Loucy (cell line): Measurements from ENCODE around the gene SPOCK3.

ENCODE experiments used
- H2AFZ ChIP-seq: fragments of 200-600 bp; sonication (generic); 2 replicates; pipeline ENCODE4 v1.6.0; 2016; ENCODE audit warnings: antibody characterized with exemption, mild to moderate bottlenecking, low read length, moderate library complexity
- H3F3A ChIP-seq: fragments of 200-600 bp; 2 replicates; pipeline ENCODE4 v1.6.0; 2016; ENCODE audit warnings: antibody characterized with exemption, low read depth, mild to moderate bottlenecking
- H3K27me3 ChIP-seq: fragments of 200-600 bp; sonication (generic); 2 replicates; pipeline ENCODE4 v1.6.1; 2014; ENCODE audit warnings: low read length, mild to moderate bottlenecking; ENCODE audit not compliant: insufficient read depth, poor library complexity, severe bottlenecking
- H3K36me3 ChIP-seq: fragments of 200-600 bp; sonication (generic); 2 replicates; pipeline ENCODE4 v1.6.1; 2016; ENCODE audit warnings: low read length; ENCODE audit not compliant: insufficient read depth
- H3K4me1 ChIP-seq: fragments of 200-600 bp; sonication (generic); 2 replicates; pipeline ENCODE4 v1.5.1; 2014; ENCODE audit warnings: low read length, mild to moderate bottlenecking; ENCODE audit not compliant: insufficient read depth, poor library complexity, severe bottlenecking
- H3K4me2 ChIP-seq: fragments of 200-600 bp; sonication (generic); 2 replicates; pipeline ENCODE4 v1.6.0; 2014; ENCODE audit warnings: antibody characterized with exemption, low read length, low read depth, mild to moderate bottlenecking; ENCODE audit not compliant: poor library complexity, severe bottlenecking
- H3K4me3 ChIP-seq: fragments of 200-600 bp; sonication (generic); 2 replicates; pipeline ENCODE4 v1.5.1; 2014; ENCODE audit warnings: low read length, mild to moderate bottlenecking, mixed read lengths; ENCODE audit not compliant: poor library complexity, severe bottlenecking
- H3K79me2 ChIP-seq: fragments of 200-600 bp; sonication (generic); 2 replicates; pipeline ENCODE4 v1.6.1; 2014; ENCODE audit warnings: low read length; ENCODE audit not compliant: insufficient read depth
- H3K9ac ChIP-seq: fragments of 200-600 bp; sonication (generic); 2 replicates; pipeline ENCODE4 v1.6.0; 2014; ENCODE audit warnings: mild to moderate bottlenecking, low read depth, low read length, moderate library complexity; ENCODE audit not compliant: poor library complexity, severe bottlenecking
- H3K9me2 ChIP-seq: fragments of 200-600 bp; sonication (generic); replicated peaks from 2 replicates; pipeline ENCODE4 v1.6.1; 2016; ENCODE audit warnings: low read depth, low read length, mixed read lengths
- H3K9me3 ChIP-seq: fragments of 200-600 bp; sonication (generic); 2 replicates; pipeline ENCODE4 v1.6.1; 2014; ENCODE audit warnings: mild to moderate bottlenecking, antibody characterized with exemption, low read length, low read depth; ENCODE audit not compliant: insufficient read depth
- H4K20me1 ChIP-seq: fragments of 200-600 bp; sonication (generic); 2 replicates; pipeline ENCODE4 v1.6.0; 2014; ENCODE audit warnings: antibody characterized with exemption, low read length, mild to moderate bottlenecking; ENCODE audit not compliant: insufficient read depth, poor library complexity, severe bottlenecking
- CTCF ChIP-seq: fragments of 200-600 bp; sonication (generic); conservative IDR thresholded peaks from 2 replicates; pipeline ENCODE4 v1.5.1; 2014; ENCODE audit warnings: mild to moderate bottlenecking, antibody characterized with exemption, low read length
- EZH2phosphoT487 ChIP-seq: fragments of 200-600 bp; IDR thresholded peaks from 2 replicates; pipeline ENCODE4 v1.6.1; 2018; ENCODE audit warnings: antibody characterized with exemption, mild to moderate bottlenecking, moderate library complexity, borderline replicate concordance

The SPOCK3 gene

GRCh38 chr4:167233685-167234315 is 494 bp downstream of the SPOCK3 start:
- TF ChIP-seq EZH2phosphoT487 (no peak), CTCF (no peak)
- Histone ChIP-seq H3K4me3 (no peak overlapping the region), H3K27me3 (no peaks in the 10 kb centered on the region), H3K36me3 (no peaks in the 10 kb centered on the region), H3F3A (no peaks in the 10 kb centered on the region), H2AFZ (no peak overlapping the region), H3K4me1 (no peaks in the 10 kb centered on the region), H3K9ac (no peak overlapping the region), H3K79me2 (no peaks in the 10 kb centered on the region), H3K9me2 (no peaks in the 10 kb centered on the region), H4K20me1 (no peaks in the 10 kb centered on the region), H3K4me2 (no peak overlapping the region), H3K9me3 (no peaks in the 10 kb centered on the region)

- no peaks in the 10 kb centered on the region for H3K9me2 ChIP-seq
- no peaks in the 10 kb centered on the region for H3K79me2 ChIP-seq
- H3K9ac ChIP-seq = no peak overlapping the region
- H3F3A ChIP-seq = no peaks in the 10 kb centered on the region
- no peak overlapping the region for H3K4me3 ChIP-seq
- no peaks in the 10 kb centered on the region for H3K36me3 ChIP-seq
- no peaks in the 10 kb centered on the region for H3K4me1 ChIP-seq
- no peaks in the 10 kb centered on the region for H3K9me3 ChIP-seq
- H3K27me3 ChIP-seq = no peaks in the 10 kb centered on the region
- H2AFZ ChIP-seq = no peak overlapping the region
- H3K4me2 ChIP-seq = no peak overlapping the region
- no peak for TF ChIP-seq EZH2phosphoT487
- TF ChIP-seq CTCF = no peak
- no peaks in the 10 kb centered on the region for H4K20me1 ChIP-seq
These were observed 1.2 kb downstream of the SPOCK3 start for GRCh38 chr4:167232805-167233684.

- Histone ChIP-seq H3K79me2 (no peaks in the 10 kb centered on the region), H3K9me3 (no peaks in the 10 kb centered on the region), H3K9me2 (no peaks in the 10 kb centered on the region), H4K20me1 (no peaks in the 10 kb centered on the region), H3K9ac (no peak overlapping the region), H3K36me3 (no peaks in the 10 kb centered on the region), H3K4me3 (no peak overlapping the region), H3F3A (no peaks in the 10 kb centered on the region), H3K4me2 (no peak overlapping the region), H3K27me3 (no peaks in the 10 kb centered on the region), H2AFZ (no peak overlapping the region), H3K4me1 (no peaks in the 10 kb centered on the region)
- TF ChIP-seq EZH2phosphoT487 (no peak), CTCF (no peak)
These were observed 3.5 kb downstream of the SPOCK3 start for GRCh38 chr4:167230744-167231143.
